ENCODE measurements around the gene DPH2.

GRCh38 chr1:43921022-43921421 lies 48.8 kb upstream of the DPH2 start:
- TF ChIP-seq EZH2phosphoT487 (IDR thresholded peaks at IDR 0.05; ENCODE audit: borderline replicate concordance) (no peak), CTCF (conservative IDR thresholded peaks at IDR 0.05; ENCODE audit: low read length) (no peak)
